T follicular helper cell (primary cell): ENCODE results near the gene P4HA1.

ENCODE experiments used
- DNase-seq: peaks from one replicate; pipeline ENCODE4 v3.0.0-alpha.2; 2020; ENCODE audit warnings: low read depth

Gene P4HA1

DNA sequence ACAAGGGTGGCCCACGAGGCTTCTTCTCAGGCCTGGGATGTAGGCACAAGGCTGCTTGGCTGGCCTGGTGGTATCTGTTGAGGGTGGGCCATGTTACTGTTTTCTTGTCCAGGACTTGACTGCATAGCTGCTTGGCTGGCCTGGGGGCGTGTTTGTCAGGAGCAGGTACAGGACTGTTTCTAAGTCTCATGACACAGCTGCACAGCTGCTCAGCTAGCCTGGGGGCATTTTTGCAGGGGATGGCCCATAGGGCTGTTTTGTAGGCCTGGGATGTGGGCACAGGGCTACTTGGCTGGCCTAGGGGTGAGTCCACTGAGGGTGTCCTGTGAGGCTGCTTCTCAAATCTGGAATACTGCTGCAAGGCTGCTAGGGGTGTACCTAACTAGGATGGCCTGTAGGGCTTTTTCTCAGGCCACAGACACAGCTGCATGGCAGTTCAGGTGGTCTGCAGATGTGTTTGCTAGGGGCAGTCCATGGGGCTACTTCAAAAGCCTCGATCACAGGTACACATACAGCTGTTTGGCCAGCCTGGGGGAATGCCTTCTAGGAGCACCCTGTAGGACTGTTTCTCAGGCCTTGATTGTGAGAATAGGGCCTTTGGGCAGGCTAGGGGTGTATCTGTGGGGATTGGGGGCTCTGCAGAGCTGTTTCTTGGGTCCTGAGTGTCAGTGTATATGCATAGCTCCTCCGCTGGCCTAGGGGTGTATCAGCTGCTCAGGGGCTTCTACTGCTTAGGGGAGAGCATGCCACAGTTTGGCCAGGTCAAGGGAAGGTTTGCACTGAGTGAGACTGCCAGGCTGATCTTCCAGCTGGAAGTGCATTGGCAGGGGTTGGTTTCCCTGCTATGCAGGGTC lies 115.4 kb downstream of the P4HA1 start:
- no peak for DNase-seq

DNA sequence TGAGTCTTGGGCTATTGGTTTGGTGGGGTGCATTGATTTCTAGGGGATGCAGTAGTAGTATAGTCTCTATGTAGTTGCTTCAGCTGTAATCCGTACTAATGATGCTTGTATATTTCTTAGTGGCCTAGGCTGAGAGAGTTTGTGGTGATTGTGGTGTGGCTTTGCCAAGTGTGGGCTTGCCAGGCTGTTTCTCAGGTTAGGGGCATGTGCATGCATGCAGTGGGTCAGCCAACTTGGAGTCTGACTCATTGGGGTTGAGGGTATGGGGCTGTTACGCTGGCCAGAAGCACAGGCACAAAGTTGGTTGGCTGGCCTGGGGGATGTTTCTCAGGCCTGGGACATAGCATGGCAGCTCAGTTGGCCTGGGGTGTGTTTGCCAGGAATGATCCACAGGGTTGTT lies 116.3 kb downstream of the P4HA1 start:
- DNase-seq, result no peak

DNA sequence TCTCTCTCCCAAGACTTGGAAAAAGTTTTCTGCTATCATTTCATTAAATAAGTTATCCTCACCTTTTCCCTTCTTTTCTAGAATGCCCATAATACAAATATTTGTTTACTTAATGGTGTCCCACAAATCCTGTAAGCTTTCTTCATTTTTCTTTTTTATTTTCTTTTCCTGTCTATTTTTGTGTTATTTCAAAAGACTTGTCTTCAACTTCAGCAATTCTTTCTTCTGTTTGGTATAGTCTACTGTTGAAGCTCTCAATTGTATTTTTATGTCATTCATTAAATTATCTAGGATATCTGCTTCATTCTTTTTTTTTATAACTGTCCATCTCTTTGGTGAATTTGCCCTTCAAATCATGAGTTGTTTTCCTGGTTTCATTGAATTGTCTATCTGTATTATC lies 117.0 kb downstream of the P4HA1 start:
- DNase-seq, result no peak

DNA sequence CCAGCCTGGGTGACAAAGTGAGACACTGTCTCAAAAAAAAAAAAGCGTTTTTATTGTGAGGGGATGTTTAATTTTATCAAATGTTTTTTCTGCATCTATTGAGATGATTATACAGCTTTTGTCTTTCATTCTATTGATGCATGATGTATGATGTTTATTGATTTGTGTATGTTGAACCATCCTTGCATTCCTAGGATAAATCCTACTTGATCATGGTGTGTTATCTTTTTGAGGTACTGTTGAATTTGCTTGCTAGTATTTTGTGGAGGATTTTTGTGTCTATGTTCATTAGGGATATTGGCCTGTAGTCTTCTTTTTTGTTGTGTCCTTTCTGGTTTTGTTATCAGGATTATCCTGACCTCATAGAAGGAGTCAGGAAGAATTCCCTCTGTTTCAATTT lies 119.8 kb downstream of the P4HA1 start:
- DNase-seq, result no peak
